A549 (cell line): Measurements from ENCODE around the gene COPS4. TPM values are rescaled to one million over a fixed set of nuclear protein-coding genes. Genes with fewer than 3 reads are reported as not detected.
A peak's percentile ranks its signal among the peaks of the same experiment; 100 is the strongest.
"Not testable (repeated sequence)": the region's sequence is repeated elsewhere in the genome, so short reads cannot be mapped to it uniquely, and the experiment has no call there.

ENCODE experiments used
- ATAC-seq, 2 experiments: fragments of 200-7000 bp in 1 of 2; fragments of >200 bp in 1 of 2; cut with Nextera tagmentation in 1 of 2; cut with Tn5 transposase in 1 of 2; 3 replicates each; pipeline versions ENCODE4 v1.8.0 to v1.9.1; 2018 to 2020; ENCODE audit warnings: mild to moderate bottlenecking in 1 of 2, moderate library complexity in 1 of 2
- CTCF ChIA-PET: fragments of 300-600 bp; sonication (Branson Sonifier 250); formaldehyde crosslinking; extraction: SDS; loops from one replicate; lab custom pipeline; 2021; ENCODE audit warnings: antibody characterized with exemption, inconsistent platforms; lab: Yijun Ruan, JAX
- POLR2A ChIA-PET: fragments of 350-600 bp; formaldehyde crosslinking; extraction: SDS; loops from one replicate; lab custom pipeline; 2021; ENCODE audit warnings: antibody characterized with exemption, inconsistent platforms; lab: Yijun Ruan, JAX
- DNase-seq, 2 experiments: peaks; one replicate each; pipeline versions ENCODE4 v3.0.0 to v3.0.0-alpha.2; 2011 to 2016; ENCODE audit warnings: low read depth in 1 of 2, low spot score in 1 of 2
- FAIRE-seq: peaks from 2 replicates; lab custom pipeline; 2011; peaks lifted over from hg19 to GRCh38; lab: Jason Lieb, UNC
- H3K27ac ChIP-seq, 2 experiments: fragments of >200 bp; sonication (Bioruptor Twin); formaldehyde crosslinking; 3 replicates each; pipeline ENCODE4 v1.5.1; 2016 to 2017
- H3K4me1 ChIP-seq: fragments of >200 bp; sonication (Bioruptor Twin); formaldehyde crosslinking; 3 replicates; pipeline ENCODE4 v1.6.1; 2016
- H3K4me2 ChIP-seq: fragments of >200 bp; sonication (Bioruptor Twin); formaldehyde crosslinking; 3 replicates; pipeline ENCODE4 v1.6.1; 2016
- H3K4me3 ChIP-seq: fragments of >200 bp; sonication (Bioruptor Twin); formaldehyde crosslinking; 3 replicates; pipeline ENCODE4 v1.5.1; 2016
- H3K9me3 ChIP-seq: fragments of >200 bp; sonication (Bioruptor Twin); formaldehyde crosslinking; 3 replicates; pipeline ENCODE4 v1.6.1; 2016
- ATOH8 ChIP-seq: fragments of 250-450 bp; sonication (Bioruptor Pico); IDR thresholded peaks from 2 replicates; pipeline ENCODE4 v1.5.0; 2020; ENCODE audit warnings: low read depth, mild to moderate bottlenecking, moderate library complexity
- CBX2 ChIP-seq: fragments of 200-600 bp; sonication (generic); IDR thresholded peaks from 2 replicates; pipeline ENCODE4 v1.6.1; 2016; ENCODE audit warnings: low read depth, mild to moderate bottlenecking, borderline replicate concordance
- CHD2 ChIP-seq: fragments of 150-350 bp; IDR thresholded peaks from 2 replicates; pipeline ENCODE4 v1.6.1; 2014; ENCODE audit warnings: low read length; ENCODE audit not compliant: partially characterized antibody
- CHD4 ChIP-seq: fragments of 200-600 bp; sonication (generic); IDR thresholded peaks from 2 replicates; pipeline ENCODE4 v1.6.1; 2016; ENCODE audit warnings: antibody characterized with exemption, mild to moderate bottlenecking, borderline replicate concordance
- CTCF ChIP-seq: fragments of >200 bp; sonication (Bioruptor Twin); formaldehyde crosslinking; IDR thresholded peaks from 3 replicates; pipeline ENCODE4 v1.5.1; 2016
- ELK1 ChIP-seq: fragments of 150-350 bp; IDR thresholded peaks from 2 replicates; pipeline ENCODE4 v1.6.1; 2014; ENCODE audit warnings: low read depth, mild to moderate bottlenecking, low read length
- FOXS1 ChIP-seq: fragments of 250-450 bp; sonication (Bioruptor Pico); IDR thresholded peaks from 2 replicates; pipeline ENCODE4 v1.5.0; 2020; ENCODE audit warnings: mild to moderate bottlenecking, moderate library complexity
- HES2 ChIP-seq: fragments of >200 bp; sonication (Bioruptor Twin); formaldehyde crosslinking; IDR thresholded peaks from 2 replicates; pipeline ENCODE4 v1.6.1; 2016
- HMGXB4 ChIP-seq: fragments of 250-450 bp; sonication (Bioruptor Pico); IDR thresholded peaks from 2 replicates; pipeline ENCODE4 v1.5.0; 2021; ENCODE audit warnings: mild to moderate bottlenecking, moderate library complexity, borderline replicate concordance
- HOXA7 ChIP-seq: fragments of 250-450 bp; sonication (Bioruptor Pico); IDR thresholded peaks from 2 replicates; pipeline ENCODE4 v1.5.0; 2020; ENCODE audit warnings: mild to moderate bottlenecking, moderate library complexity
- HOXB13 ChIP-seq: fragments of 250-450 bp; sonication (Bioruptor Pico); IDR thresholded peaks from 2 replicates; pipeline ENCODE4 v1.5.0; 2020; ENCODE audit warnings: low read depth, mild to moderate bottlenecking, moderate library complexity
- JUN ChIP-seq, 2 experiments: fragments of >200 bp; sonication (Bioruptor Twin); formaldehyde crosslinking; IDR thresholded peaks; 2 replicates in 1 of 2; 3 replicates in 1 of 2; pipeline ENCODE4 v1.6.1; 2016 to 2017
- JUNB ChIP-seq: fragments of >200 bp; sonication (Bioruptor Twin); formaldehyde crosslinking; IDR thresholded peaks from 2 replicates; pipeline ENCODE4 v1.6.1; 2016
- KDM1A ChIP-seq: fragments of 200-600 bp; sonication (generic); IDR thresholded peaks from 2 replicates; pipeline ENCODE4 v1.6.1; 2016; ENCODE audit warnings: low read depth, mild to moderate bottlenecking
- MYC ChIP-seq: IDR thresholded peaks from 2 replicates; pipeline ENCODE4 v1.6.1; 2012; ENCODE audit warnings: mild to moderate bottlenecking, inconsistent platforms, low read length, improper control_type of control experiment, borderline replicate concordance
- NPAS2 ChIP-seq: fragments of 250-450 bp; sonication (Bioruptor Pico); IDR thresholded peaks from 2 replicates; pipeline ENCODE4 v1.8.0; 2022; ENCODE audit warnings: mild to moderate bottlenecking, moderate library complexity, borderline replicate concordance
- PBX3 ChIP-seq: IDR thresholded peaks from 2 replicates; pipeline ENCODE4 v1.6.1; 2012
- POLR2A ChIP-seq: IDR thresholded peaks from 2 replicates; pipeline ENCODE4 v1.6.1; 2012; ENCODE audit warnings: mild to moderate bottlenecking, low read length
- RAD21 ChIP-seq, 2 experiments: fragments of >200 bp in 1 of 2; sonication (Bioruptor Twin) in 1 of 2; formaldehyde crosslinking in 1 of 2; IDR thresholded peaks in 1 of 2; conservative IDR thresholded peaks in 1 of 2; 2 replicates in 1 of 2; 3 replicates in 1 of 2; pipeline ENCODE4 v1.6.1; 2012 to 2018; ENCODE audit warnings: inconsistent platforms in 1 of 2
- RARB ChIP-seq: fragments of 250-450 bp; sonication (Bioruptor Pico); IDR thresholded peaks from 2 replicates; pipeline ENCODE4 v1.8.0; 2021; ENCODE audit warnings: mild to moderate bottlenecking, moderate library complexity
- SMC3 ChIP-seq: fragments of >200 bp; sonication (Bioruptor Twin); formaldehyde crosslinking; IDR thresholded peaks from 3 replicates; pipeline ENCODE4 v1.6.1; 2018; ENCODE audit warnings: inconsistent platforms
- WGBS: methylation state at CpG from one replicate; pipeline ENCODE4 v1.1.6; 2017; ENCODE audit errors: missing lambda C conversion rate; 5-methylcytosine and 5-hydroxymethylcytosine counted together
- polyA plus RNA-seq, 4 experiments: library from polyadenylated mRNA; depleted of rRNA in 3 of 4; stranded (reverse); fragments of >200 nt; fragmentation: RNase III in 1 of 4; extraction: RNeasy Plus Mini Kit Qiagen cat#74134 plus additional on column Dnase treatment in 1 of 4; gene quantifications; 2 replicates in 3 of 4; 3 replicates in 1 of 4; pipeline ENCODE4 v1.2.3, GENCODE V29; 2011 to 2017

The COPS4 gene
- polyA plus RNA-seq, 2 of the 4 experiments (the other 2 are of a cell fraction) = 36.5 to 36.8 TPM

GRCh38 chr4:83110223-83110945 is 75.4 kb downstream of the COPS4 start (continued):
- TF ChIP-seq ATOH8 = no peak
- TF ChIP-seq HOXB13 (CRISPR knock-in tag) = no peak
- TF ChIP-seq SMC3 = peak; percentile 36; the same call in 2 of the 3 replicates
- TF ChIP-seq MYC = peak; percentile 80; the same call in 1 of the 2 replicates
- no peak for TF ChIP-seq CHD2
- peak; percentile 47 to 54 for TF ChIP-seq RAD21 (conservative IDR thresholded peaks at IDR 0.05 in 1 of 2, IDR thresholded peaks at IDR 0.05 in 1 of 2)
- TF ChIP-seq CTCF = peak; percentile 61
- TF ChIP-seq CHD4 = no peak

- peaks cover 21% of the 10 kb centered on the region for H3K4me1 ChIP-seq
- CTCF ChIA-PET = interaction anchor here (0.8 to 3.0 kb wide), 17 partner anchors 8 to 173 kb away, joined by 3 to 14 read pairs (median 4); partner anchors contain the start of gene COQ2
- DNase-seq (no peak), ATAC-seq (no peak), FAIRE-seq (no peak)
- POLR2A ChIA-PET = interaction anchor here (0.9 to 1.3 kb wide), 5 partner anchors 35 to 173 kb away, joined by 3 to 4 read pairs (median 4); partner anchors contain the start of genes COPS4 and COQ2
- H3K4me2 ChIP-seq = peak overlapping the region; percentile 57
- 62% methylated on average over 8 of the region's 8 CpGs for WGBS
- H3K27ac ChIP-seq = peak overlapping the region; percentile 89 to 94
- TF ChIP-seq NPAS2 (no peak), JUNB (no peak), FOXS1 (CRISPR knock-in tag) (no peak), HMGXB4 (CRISPR knock-in tag) (no peak), HOXA7 (no peak), PBX3 (no peak), RARB (CRISPR knock-in tag) (no peak), JUN (IDR thresholded peaks at IDR 0.05) (no peak), POLR2A (no peak), HOXB13 (CRISPR knock-in tag) (no peak), HES2 (no peak), ELK1 (no peak), KDM1A (no peak), RAD21 (conservative IDR thresholded peaks at IDR 0.05 in 1 of 2, IDR thresholded peaks at IDR 0.05 in 1 of 2) (no peak), CBX2 (no peak)
- H3K4me3 ChIP-seq = no peak overlapping the region
- H3K9me3 ChIP-seq = no peaks in the 10 kb centered on the region
Observed at GRCh38 chr4:83110970-83111750, 76.2 kb downstream of the COPS4 start.

- H3K9me3 ChIP-seq, POLR2A ChIA-PET, H3K27ac ChIP-seq, DNase-seq, H3K4me3 ChIP-seq, ATAC-seq, H3K4me2 ChIP-seq, FAIRE-seq: not testable (repeated sequence)
- H3K4me1 ChIP-seq = peaks cover 21% of the 10 kb centered on the region
- 94% methylated on average over 7 of the region's 7 CpGs for WGBS
- CTCF ChIA-PET = interaction anchor here (1.1 to 1.9 kb wide), 5 partner anchors 9 to 150 kb away, joined by 3 to 7 read pairs (median 5); no protein-coding TSS in a partner anchor
Observed at GRCh38 chr4:83111751-83112141, 76.8 kb downstream of the COPS4 start.
